SU-DHL-6 (cell line): Measurements from ENCODE around the gene SRL.

Experiments used
- CTCF ChIP-seq: fragments of 200-600 bp; sonication (generic); IDR thresholded peaks from one replicate; pipeline ENCODE4 v1.5.1; 2017; ENCODE audit warnings: antibody characterized with exemption, mild to moderate bottlenecking, low read length, moderate library complexity; ENCODE audit not compliant: insufficient read depth, poor library complexity, severe bottlenecking
- EZH2phosphoT487 ChIP-seq: fragments of 200-600 bp; sonication (generic), shearing (Covaris generic); conservative IDR thresholded peaks from 2 replicates; pipeline ENCODE4 v1.6.1; 2018; ENCODE audit warnings: mild to moderate bottlenecking, antibody characterized with exemption, low read length, moderate library complexity, mixed read lengths

GRCh38 chr16:4178468-4179010 is 63.3 kb downstream of the SRL start:
- no peak for TF ChIP-seq CTCF
- TF ChIP-seq EZH2phosphoT487, result no peak
